ENCODE results near the gene NARF. TPM values are rescaled to one million over a fixed set of nuclear protein-coding genes. Genes with fewer than 3 reads are reported as not detected.
"Not testable (repeated sequence)": the region's sequence is repeated elsewhere in the genome, so short reads cannot be mapped to it uniquely, and the experiment has no call there.

Gene NARF
- total RNA-seq, 2 experiments from 2014 or later = 114 TPM

DNA sequence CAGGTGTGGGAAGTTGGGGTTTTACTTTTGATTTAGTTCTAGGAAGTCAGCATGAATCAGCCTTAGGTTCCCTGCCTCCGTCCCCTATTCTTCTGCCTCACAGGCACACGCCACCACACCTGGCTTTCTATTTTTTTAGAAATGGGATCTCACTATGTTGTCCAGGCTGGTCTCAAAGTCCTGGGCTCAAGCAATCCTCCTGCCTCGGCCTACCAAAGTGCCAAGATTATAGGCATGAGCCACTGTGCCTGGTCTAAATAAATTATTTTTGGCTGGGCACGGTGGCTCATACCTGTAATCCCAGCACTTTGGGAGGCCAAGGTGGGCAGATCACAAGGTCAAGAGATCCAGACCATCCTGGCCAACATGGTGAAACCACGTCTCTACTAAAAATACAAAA, 53.1 kb downstream of the NARF start:
- H3K9me3 Mint-ChIP-seq (ENCODE audit: low read depth); H3K27ac Mint-ChIP-seq; H3K4me3 Mint-ChIP-seq; H3K27me3 Mint-ChIP-seq; H3K36me3 Mint-ChIP-seq; DNase-seq; ATAC-seq; H3K4me1 Mint-ChIP-seq: not testable (repeated sequence)
- CTCF ChIA-PET = interaction anchor here (1.2 kb wide), 1 partner anchor 13 kb away, joined by 3 read pairs; no protein-coding TSS in a partner anchor

DNA sequence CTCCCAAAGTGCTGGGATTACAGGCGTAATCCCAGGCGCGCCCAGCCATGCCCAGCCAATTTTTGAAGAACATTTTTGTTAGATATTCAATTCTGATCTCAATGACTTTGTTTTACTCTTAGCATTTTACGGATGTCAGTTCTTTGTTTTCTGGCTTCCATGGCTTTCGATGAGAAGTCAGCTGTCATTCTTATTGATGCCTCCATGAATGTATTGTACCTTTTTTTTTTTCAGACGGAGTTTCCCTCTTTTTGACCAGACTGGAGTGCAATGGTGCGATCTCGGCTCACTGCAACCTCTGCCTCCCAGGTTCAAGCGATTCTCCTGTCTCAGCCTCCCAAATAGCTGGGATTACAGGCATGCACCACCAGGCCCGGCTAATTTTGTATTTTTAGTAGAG, 55.3 kb downstream of the NARF start:
- H3K27ac Mint-ChIP-seq; CTCF ChIA-PET; H3K9me3 Mint-ChIP-seq (ENCODE audit: low read depth); H3K4me1 Mint-ChIP-seq; H3K27me3 Mint-ChIP-seq; ATAC-seq; H3K36me3 Mint-ChIP-seq; H3K4me3 Mint-ChIP-seq; DNase-seq: not testable (repeated sequence)

DNA sequence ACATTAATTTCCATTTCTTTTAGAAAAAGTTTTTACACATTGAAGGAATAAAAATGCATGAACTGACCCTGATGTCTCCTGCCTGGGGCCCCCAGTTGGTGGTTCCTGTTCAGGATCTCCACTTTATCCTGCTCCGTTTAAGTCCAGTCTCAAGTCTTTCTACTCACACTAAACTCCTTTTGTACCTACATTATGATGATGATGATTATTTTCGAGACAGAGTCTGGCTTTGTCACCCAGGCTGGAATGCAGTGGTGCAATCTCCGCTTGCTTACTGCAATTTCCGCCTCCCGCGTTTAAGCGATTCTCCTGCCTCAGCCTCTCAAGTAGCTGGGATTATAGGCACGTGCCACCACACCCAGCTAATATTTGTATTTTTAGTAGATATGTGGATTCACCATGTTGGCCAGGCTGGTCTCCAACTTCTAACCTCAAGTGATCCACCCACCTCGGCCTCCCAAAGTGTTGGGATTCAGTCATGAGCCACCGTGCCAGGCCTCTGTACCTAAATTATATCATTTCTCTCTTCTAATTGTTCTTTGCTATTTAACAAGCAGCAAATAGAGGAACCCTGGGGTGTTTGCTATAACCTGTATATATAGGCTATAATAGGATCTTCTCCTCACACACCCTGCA, 58.8 kb downstream of the NARF start:
- Mint-ChIP-seq H3K36me3 (peaks cover 9% of the 10 kb centered on the region), H3K27ac (no peak overlapping the region), H3K4me1 (peaks cover 15% of the 10 kb centered on the region), H3K9me3 (ENCODE audit: low read depth) (no peaks in the 10 kb centered on the region), H3K27me3 (no peaks in the 10 kb centered on the region), H3K4me3 (no peak overlapping the region)
- CTCF ChIA-PET = no interaction called here
- DNase-seq = no peak
- no peak for ATAC-seq

DNA sequence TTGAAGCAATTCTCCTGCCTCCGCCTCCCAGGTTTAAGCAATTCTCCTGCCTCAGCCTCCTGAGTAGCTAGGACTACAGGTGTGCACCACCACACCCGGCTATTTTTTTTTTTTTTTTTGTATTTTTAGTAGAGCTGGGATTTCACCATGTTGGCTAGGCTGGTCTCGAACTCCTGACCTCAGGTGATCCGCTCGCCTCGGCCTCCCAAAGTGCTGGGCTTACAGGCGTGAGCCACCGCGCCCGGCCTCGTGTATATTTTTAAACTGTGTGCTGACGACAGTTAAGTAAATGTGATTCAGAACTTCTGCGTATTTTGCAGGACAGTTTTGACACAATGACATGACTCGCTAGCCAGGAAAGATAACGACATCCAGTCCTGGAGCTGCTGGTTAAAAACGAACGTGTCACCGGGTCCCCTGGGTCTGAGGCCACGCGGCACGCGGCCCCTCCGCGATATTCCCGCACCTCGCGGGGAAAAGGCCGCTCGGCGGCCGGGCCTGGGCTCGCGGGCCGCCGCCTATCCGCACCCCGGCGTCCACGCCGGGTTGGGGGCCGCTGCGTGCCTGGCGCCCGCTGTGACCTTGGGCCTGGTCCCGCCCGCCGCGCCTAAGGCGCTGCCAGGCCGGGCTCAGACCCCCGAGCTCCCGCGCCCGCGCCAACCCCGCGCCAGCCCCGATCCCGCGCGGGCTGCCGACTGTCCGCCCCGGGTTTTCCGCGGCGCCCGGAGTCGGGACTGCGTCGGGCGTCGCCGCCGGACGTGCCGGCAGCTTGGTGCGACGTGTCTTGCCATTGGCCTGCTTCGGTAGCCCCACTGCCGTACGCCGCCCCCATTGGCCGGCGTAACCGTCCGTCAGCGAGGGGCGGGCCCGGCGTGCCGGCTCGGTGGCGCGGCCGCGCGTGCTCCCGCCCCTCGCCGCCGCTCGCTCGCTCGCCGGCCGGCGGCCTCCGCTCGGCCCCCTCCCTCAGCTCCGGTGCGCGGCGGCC, 60.6 kb downstream of the NARF start, which contains the start of gene FOXK2:
Gene FOXK2 (plus strand): TSS at position 907 of the 985 bp plus-strand sequence. CDS start 157 bp downstream, outside the sequence.
- Mint-ChIP-seq H3K27ac (peak within 1 kb of the TSS; percentile 86), H3K9me3 (ENCODE audit: low read depth) (no peaks in the 10 kb centered on the region), H3K27me3 (no peaks in the 10 kb centered on the region), H3K4me3 (peak within 1 kb of the TSS; percentile 91), H3K4me1 (peaks cover 23% of the 10 kb centered on the region), H3K36me3 (peaks cover 13% of the 10 kb centered on the region)
- CTCF ChIA-PET = interaction anchor here (0.6 to 3.8 kb wide), 13 partner anchors 9 to 97 kb away, joined by 3 to 15 read pairs (median 4); no protein-coding TSS in a partner anchor
- ATAC-seq = peak; percentile 98
- DNase-seq = peak; percentile 95

DNA sequence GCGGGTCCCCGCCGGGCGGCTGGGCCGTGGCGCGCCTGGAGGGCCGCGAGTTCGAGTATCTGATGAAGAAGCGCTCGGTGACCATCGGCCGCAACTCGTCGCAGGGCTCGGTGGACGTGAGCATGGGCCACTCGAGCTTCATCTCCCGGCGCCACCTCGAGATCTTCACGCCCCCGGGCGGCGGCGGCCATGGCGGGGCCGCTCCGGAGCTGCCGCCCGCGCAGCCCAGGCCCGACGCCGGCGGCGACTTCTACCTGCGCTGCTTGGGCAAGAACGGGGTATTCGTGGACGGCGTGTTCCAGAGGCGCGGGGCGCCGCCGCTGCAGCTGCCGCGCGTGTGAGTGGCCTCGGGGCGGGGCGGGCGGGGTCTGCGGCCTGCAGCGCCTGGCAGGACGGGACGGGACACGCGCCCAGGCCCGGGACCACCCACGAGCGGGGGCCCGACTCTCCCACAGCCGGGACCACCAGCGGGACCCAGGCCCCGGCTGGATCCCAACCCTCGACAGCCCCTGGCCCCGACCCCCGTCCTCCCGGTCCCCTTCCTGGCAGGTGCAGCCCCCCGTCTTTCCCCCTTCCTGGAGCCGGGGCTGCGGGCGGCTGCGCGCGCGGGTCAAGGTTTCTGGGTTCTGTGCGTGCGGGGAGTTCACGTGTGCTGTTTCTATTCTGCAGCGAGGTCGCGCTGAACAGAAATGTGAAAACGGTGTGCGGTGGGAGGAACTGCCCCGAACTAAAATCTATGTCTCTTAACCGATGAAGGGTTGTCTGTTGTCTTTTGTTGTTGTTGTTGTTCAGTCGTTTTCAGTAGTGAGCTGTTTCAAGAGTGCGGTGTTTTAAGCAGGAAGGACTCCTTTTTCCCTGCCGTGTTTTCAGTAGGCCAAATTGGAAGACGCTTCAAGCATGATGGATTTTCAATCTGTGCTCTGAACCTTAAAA, 61.7 kb downstream of the NARF start:
- CTCF ChIA-PET = interaction anchor here (1.0 to 3.8 kb wide), 13 partner anchors 10 to 98 kb away, joined by 3 to 15 read pairs (median 4); no protein-coding TSS in a partner anchor
- peaks cover 13% of the 10 kb centered on the region for H3K36me3 Mint-ChIP-seq

DNA sequence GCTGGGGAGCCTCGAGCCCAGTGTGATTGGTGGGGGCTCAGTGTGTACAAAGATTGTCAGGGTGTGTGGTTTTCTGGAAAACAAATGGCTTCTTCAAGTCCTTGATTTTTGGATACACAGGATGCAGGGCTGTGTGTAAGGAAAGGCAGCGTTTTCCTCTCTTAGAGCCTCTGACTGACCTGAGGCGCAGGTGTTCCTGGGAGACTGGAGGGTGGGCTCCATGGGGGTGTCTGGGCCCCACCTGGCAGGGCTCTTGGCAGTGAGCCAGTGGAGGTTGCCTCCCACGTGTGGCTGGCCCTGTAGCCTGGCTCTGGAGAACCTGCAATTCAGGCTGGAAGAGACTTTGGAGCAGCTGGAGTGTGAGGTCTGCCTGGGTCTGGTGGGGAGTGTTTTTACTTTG, 66.0 kb downstream of the NARF start:
- no peaks in the 10 kb centered on the region for H3K9me3 Mint-ChIP-seq (ENCODE audit: low read depth)
- DNase-seq (no peak), ATAC-seq (no peak)
- H3K27ac Mint-ChIP-seq = no peak overlapping the region
- no peak overlapping the region for H3K4me3 Mint-ChIP-seq
- peaks cover 49% of the 10 kb centered on the region for H3K4me1 Mint-ChIP-seq
- no peaks in the 10 kb centered on the region for H3K27me3 Mint-ChIP-seq
- CTCF ChIA-PET = interaction anchor here (1.0 kb wide), 1 partner anchor 13 kb away, joined by 3 read pairs; no protein-coding TSS in a partner anchor
- H3K36me3 Mint-ChIP-seq = peaks cover 13% of the 10 kb centered on the region

More for the DNA sequence above, 61.7 kb downstream of the NARF start:
- Mint-ChIP-seq H3K4me1 (peaks cover 28% of the 10 kb centered on the region), H3K9me3 (ENCODE audit: low read depth) (no peaks in the 10 kb centered on the region), H3K27ac (peak overlapping the region; percentile 86), H3K4me3 (peak overlapping the region; percentile 91), H3K27me3 (no peaks in the 10 kb centered on the region)
- ATAC-seq (peak; percentile 32), DNase-seq (peak; percentile 67)

DNA sequence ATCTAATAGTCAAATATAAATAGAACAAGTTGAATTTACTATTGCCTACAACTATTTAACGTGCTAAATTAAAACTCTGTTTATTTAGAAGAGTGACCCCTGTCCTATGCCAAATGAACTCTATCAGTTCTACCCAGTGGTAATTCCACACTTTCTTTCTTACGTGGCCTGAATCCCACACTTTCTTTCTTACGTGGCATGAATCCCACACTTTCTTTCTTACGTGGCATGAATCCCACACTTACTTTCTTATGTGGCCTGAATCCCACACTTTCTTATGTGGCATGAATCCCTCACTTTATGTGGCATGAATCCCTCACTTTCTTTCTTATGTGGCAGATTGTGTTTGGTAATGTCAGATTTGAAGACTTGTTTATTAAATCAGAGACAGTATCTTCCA, 67.2 kb downstream of the NARF start:
- H3K27me3 Mint-ChIP-seq = no peaks in the 10 kb centered on the region
- no peak for DNase-seq
- CTCF ChIA-PET = no interaction called here
- no peak overlapping the region for H3K4me3 Mint-ChIP-seq
- H3K9me3 Mint-ChIP-seq (ENCODE audit: low read depth) = no peaks in the 10 kb centered on the region
- ATAC-seq = no peak
- H3K36me3 Mint-ChIP-seq = peaks cover 10% of the 10 kb centered on the region
- H3K27ac Mint-ChIP-seq = no peak overlapping the region
- peaks cover 55% of the 10 kb centered on the region for H3K4me1 Mint-ChIP-seq

DNA sequence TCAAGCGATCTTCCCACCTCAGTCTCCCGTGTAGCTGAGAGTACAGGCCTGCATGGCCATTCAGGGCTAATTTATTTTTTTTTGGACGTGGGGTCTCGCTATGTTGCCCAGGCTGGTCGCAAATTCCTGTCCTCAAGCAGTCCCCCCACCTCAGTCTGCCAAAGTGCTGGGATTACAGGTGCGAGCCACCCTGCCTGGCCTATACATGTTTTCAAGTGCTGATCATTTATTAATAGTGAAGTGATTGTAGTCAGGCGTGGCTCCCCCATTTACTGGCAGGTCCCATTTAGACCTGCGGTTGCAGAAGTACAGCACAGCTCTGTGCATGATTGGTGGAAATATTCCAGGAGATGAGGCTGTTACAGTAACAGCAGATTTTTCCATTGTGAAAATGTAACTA, 69.4 kb downstream of the NARF start:
- H3K9me3 Mint-ChIP-seq (ENCODE audit: low read depth) = no peaks in the 10 kb centered on the region
- peaks cover 6% of the 10 kb centered on the region for H3K36me3 Mint-ChIP-seq
- H3K27ac Mint-ChIP-seq = no peak overlapping the region
- DNase-seq = no peak
- peaks cover 50% of the 10 kb centered on the region for H3K4me1 Mint-ChIP-seq
- no peaks in the 10 kb centered on the region for H3K27me3 Mint-ChIP-seq
- ATAC-seq = no peak
- CTCF ChIA-PET = interaction anchor here (1.0 to 1.9 kb wide), 4 partner anchors 9 to 35 kb away, joined by 3 to 5 read pairs (median 4); no protein-coding TSS in a partner anchor
- H3K4me3 Mint-ChIP-seq = no peak overlapping the region

DNA sequence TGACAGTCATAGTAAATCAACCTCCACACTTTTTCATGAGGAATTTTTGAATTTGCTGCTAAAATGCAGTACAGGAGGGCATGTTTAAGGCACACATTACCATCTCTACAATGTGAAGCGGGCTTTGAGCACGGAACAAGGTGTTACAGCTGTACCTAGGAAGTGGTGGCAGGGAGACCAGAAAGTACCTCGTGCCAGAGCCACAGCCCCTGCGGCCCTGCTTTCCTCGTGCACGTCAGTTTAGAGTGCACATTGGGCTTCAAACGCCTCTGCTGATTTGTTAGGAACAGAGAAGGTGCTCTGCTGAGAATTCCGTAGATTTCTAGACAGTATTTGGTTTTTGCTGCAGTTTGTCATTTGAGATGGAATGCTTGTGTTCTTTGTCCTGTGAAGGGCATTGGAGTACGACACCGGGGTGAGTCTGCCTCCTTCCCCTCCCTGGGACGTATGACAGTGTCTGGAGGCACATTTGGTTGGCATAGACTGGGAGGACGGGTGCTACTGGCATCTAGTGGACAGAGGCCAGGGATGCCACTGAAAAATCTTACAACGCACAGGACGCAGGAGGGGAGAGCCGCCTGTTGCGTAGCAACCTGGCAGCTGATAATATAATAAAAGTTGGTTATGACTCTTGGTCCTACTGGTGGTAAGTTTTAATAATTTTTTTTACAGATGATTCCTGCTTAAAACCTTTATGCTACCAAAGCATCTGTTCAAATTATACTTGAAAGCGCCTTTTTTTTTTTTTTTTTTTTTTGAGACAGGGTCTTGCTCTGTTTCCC, 70.1 kb downstream of the NARF start:
- DNase-seq (no peak), ATAC-seq (peak; percentile 72)
- Mint-ChIP-seq H3K4me3 (no peak overlapping the region), H3K27me3 (no peaks in the 10 kb centered on the region), H3K27ac (peak overlapping the region; percentile 25), H3K9me3 (ENCODE audit: low read depth) (no peaks in the 10 kb centered on the region), H3K4me1 (peaks cover 49% of the 10 kb centered on the region), H3K36me3 (peaks cover 3% of the 10 kb centered on the region)
- CTCF ChIA-PET = interaction anchor here (0.7 to 1.9 kb wide), 5 partner anchors 8 to 76 kb away, joined by 4 to 5 read pairs (median 4); no protein-coding TSS in a partner anchor

DNA sequence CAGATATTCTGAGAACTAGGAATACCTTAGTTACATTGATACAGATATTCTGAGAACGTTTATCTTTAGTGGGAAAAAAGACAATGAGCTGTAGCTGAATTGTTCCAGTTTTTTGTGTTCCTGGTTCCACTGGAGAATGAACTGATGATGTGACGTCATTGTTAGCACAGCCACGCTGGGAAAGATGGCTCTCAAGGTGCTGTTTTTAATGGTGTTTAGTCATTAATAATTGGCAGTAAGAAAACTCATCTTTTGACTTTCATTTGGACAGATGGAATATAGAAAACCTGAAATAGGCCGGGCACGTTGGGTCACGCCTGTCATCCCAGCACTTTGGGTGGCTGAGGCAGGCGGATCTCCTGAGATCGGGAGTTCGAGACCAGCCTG, 71.4 kb downstream of the NARF start:
- Mint-ChIP-seq H3K9me3 (ENCODE audit: low read depth) (no peaks in the 10 kb centered on the region), H3K4me3 (no peak overlapping the region), H3K4me1 (peaks cover 54% of the 10 kb centered on the region), H3K27me3 (no peaks in the 10 kb centered on the region), H3K27ac (peak overlapping the region; percentile 2), H3K36me3 (peaks cover 3% of the 10 kb centered on the region)
- CTCF ChIA-PET = interaction anchor here (1.4 to 2.1 kb wide), 3 partner anchors 9 to 25 kb away, joined by 4 to 7 read pairs (median 7); no protein-coding TSS in a partner anchor
- DNase-seq = no peak
- no peak for ATAC-seq

DNA sequence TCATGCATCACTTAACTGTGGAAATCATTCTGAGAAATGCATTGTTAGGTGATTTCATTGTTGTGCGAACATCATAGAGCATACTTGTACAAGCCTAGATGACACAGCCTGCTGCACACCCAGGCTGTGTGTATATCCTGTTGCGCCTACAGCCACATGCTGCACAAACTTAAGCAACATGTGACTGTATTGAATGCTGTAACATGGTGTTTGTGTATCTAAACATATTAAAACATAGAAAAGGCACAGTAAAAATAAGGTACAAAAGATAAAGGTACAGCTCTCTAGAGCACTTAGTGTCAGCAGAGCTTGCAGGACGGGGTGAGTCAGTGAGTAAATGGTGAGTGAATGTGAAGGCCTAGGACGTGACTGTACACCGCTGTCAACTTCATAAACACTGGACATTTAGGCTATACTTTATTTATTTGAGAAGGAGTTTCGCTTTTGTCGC, 72.9 kb downstream of the NARF start:
- no peaks in the 10 kb centered on the region for H3K27me3 Mint-ChIP-seq
- peak overlapping the region; percentile 76 for H3K27ac Mint-ChIP-seq
- H3K9me3 Mint-ChIP-seq (ENCODE audit: low read depth) = no peaks in the 10 kb centered on the region
- CTCF ChIA-PET = interaction anchor here (2.1 to 2.5 kb wide), 2 partner anchors 10 to 23 kb away, joined by 6 to 7 read pairs; no protein-coding TSS in a partner anchor
- peaks cover 3% of the 10 kb centered on the region for H3K36me3 Mint-ChIP-seq
- H3K4me1 Mint-ChIP-seq = peaks cover 60% of the 10 kb centered on the region
- DNase-seq (no peak), ATAC-seq (no peak)
- no peak overlapping the region for H3K4me3 Mint-ChIP-seq

DNA sequence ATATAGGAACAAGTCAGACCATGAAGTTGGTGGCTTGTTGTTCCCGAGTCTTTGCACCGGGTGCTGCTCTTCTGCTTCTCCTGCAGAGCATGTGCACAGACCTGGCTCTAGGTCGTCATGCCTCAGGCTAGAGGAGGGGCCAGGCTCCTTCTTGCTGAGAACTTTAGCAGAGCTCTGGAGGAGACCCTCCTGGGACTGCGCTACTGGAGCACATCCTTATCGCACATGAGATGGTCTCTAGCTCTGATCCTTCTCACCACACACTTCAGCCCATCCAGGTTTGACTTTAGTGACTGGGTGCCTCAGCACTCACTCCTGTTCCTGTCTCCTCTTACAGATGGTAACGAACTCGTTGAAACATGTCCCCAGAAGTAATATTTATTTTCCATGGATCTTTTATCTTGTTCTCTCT, 75.9 kb downstream of the NARF start:
- ATAC-seq (no peak), DNase-seq (no peak)
- Mint-ChIP-seq H3K9me3 (ENCODE audit: low read depth) (no peaks in the 10 kb centered on the region), H3K4me3 (no peak overlapping the region), H3K27me3 (no peaks in the 10 kb centered on the region), H3K27ac (no peak overlapping the region), H3K4me1 (peaks cover 52% of the 10 kb centered on the region), H3K36me3 (peaks cover 3% of the 10 kb centered on the region)
- CTCF ChIA-PET = interaction anchor here (1.3 to 3.4 kb wide), 3 partner anchors 11 to 20 kb away, joined by 5 to 16 read pairs (median 6); no protein-coding TSS in a partner anchor

Measured in activated CD8-positive, alpha-beta memory T cell treated with anti-CD3 and anti-CD28 coated beads, Interleukin-2, amount 10 ng/mL, durations not matched to agents 7 days and 5 days (primary cell).